HG02763 (cell line): ENCODE measurements around the gene CIZ1.
"Not testable (repeated sequence)": the region's sequence is repeated elsewhere in the genome, so short reads cannot be mapped to it uniquely, and the experiment has no call there.

Source experiments
- ATAC-seq: cut with Tn5 transposase; IDR thresholded peaks from one replicate; pipeline ENCODE4 v1.9.1; 2021; ENCODE audit warnings: mild to moderate bottlenecking, moderate library complexity; ENCODE audit not compliant: unreplicated experiment

Gene CIZ1

GRCh38 chr9:128191406-128192046, at the start of gene CIZ1:
Gene CIZ1 (minus strand): TSS chr9:128191572. CDS start chr9:128190857, 715 bp downstream.
- peak; percentile 87 for ATAC-seq

- no peak for ATAC-seq
Measured at GRCh38 chr9:128233817-128234406, 42.5 kb upstream of the CIZ1 start.

DNA sequence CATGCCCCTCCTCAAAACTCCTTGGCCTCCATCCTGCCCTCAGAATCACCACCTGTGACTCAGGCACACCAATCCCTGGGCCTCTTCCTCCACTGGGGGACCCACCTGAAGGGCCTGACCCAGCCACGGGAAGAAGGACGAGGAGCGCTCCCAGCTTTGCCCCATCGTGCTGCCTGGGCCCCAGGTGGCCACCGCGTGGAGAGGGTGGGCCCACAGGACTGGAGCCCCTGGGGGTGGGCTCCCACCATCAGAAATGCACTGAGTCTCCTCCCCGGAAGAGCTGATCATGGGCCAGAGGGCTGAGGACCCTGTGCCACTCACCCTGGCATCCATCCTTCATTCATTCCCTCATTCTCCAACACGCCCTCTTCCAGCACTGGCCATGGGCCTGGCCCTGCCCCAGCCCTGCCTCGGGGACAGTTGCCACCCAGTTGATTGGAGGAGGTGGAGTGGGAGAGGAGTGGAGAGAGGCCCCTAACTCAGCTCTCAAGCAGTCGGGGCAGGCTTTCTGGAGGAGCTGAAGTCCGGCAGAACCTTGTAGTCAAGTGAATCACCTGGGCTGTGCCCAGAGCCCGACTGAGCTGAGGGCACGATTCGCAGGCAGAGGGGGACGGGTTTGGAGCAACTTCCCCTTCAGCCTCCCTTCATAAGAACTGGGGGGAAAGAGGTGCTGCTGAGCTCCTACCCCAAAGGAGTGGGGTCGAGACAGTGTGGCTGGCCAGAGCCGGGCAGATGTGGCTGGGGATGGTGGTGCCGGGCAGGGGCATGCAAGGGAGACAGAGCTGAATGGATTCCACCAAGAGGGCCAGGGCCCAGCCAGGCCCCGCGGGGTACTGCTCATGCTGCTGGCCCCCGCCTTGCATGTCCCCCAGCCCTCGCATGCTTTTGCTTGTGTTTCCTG, 41.4 kb upstream of the CIZ1 start:
- no peak for ATAC-seq

GRCh38 chr9:128231638-128232527, 40.5 kb upstream of the CIZ1 start:
- ATAC-seq: no peak

DNA sequence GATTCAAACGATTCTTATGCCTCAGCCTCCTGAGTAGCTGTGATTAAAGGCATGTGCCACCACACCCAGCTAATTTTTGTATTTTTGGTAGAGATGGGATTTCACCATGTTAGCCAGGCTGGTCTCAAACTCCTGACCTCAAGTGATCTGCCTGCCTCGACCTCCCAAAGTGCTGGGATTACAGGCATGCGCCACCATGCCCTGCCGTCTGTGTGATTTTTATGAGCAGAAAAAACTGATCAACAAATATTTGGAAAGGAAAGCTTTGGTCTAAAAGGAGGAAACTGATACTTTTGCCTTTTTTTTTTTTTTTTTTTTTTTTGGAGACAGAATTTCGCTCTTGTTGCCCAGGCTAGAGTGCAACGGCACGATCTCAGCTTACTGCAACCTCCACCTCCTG, 39.5 kb upstream of the CIZ1 start:
- not testable (repeated sequence) for ATAC-seq

GRCh38 chr9:128226412-128226801, 35.0 kb upstream of the CIZ1 start:
- ATAC-seq: no peak

- no peak for ATAC-seq
Measured at GRCh38 chr9:128225770-128226411, 34.5 kb upstream of the CIZ1 start.

DNA sequence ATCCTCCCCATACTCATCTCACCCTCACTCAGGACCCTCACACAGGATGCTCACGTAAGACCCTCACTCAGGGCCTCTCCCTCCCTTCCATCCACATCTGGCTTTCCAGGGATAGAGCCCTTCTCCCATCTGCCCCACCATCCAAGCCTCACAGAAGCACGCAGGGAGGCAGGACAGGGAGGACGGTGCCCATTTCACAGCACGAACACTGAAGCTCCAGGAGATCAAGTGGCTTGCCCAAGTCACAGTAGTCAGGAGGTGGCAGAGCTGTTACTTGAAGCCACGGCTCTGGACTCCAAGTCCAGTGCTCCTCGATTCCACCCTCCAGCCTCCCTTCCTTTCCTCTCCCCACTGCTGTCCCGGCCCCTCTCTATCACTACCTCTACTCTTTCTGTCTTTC, 33.5 kb upstream of the CIZ1 start:
- no peak for ATAC-seq

GRCh38 chr9:128222880-128223670, 31.7 kb upstream of the CIZ1 start:
- no peak for ATAC-seq

GRCh38 chr9:128222026-128222425, 30.7 kb upstream of the CIZ1 start:
- no peak for ATAC-seq

DNA sequence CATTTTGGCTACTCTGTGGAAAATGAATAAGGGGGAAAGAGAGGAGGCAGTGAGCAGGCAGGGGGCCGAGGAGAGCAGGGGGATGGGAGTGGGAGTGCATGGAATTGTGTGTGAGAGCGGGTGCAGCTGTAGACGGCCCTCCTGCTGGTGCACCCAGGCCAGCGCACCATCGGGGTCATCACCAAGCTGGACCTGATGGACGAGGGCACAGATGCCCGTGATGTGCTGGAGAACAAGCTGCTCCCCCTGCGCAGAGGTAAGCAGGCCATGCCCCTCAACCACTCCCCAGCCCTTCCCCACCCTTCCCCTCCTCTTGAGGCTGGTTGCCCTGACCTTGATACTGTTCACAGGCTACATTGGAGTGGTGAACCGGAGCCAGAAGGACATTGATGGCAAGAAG, 28.5 kb upstream of the CIZ1 start:
- no peak for ATAC-seq

DNA sequence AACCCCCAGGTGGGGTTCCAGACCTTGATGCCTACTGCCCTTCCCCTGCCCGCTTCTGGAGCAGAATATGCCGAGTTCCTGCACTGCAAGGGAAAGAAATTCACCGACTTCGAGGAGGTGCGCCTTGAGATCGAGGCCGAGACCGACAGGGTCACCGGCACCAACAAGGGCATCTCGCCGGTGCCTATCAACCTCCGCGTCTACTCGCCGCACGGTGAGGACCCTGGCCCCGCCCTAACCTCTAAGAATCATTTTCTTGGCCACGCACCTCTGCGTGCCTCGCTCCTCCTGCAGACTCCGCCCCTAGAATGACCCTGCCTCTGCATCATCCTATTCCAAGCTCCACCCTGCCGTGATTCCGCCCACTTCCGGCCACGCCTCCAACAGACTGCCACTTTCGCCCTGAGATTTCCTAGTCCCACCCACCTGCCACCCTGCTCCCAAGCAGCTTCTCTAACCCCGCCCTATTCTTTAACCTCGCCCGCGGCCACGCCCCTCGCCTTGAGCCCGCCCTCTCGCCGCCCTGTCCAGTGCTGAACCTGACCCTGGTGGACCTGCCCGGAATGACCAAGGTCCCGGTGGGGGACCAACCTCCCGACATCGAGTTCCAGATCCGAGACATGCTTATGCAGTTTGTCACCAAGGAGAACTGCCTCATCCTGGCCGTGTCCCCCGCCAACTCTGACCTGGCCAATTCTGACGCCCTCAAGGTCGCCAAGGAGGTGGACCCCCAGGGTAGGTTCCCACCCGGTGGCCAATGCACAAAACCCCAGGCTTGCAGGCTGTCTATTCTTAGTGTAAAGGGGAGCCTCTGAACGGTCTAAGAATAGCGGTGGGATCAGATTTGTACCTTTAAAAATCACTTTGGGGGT, 27.4 kb upstream of the CIZ1 start:
- ATAC-seq: peak; percentile 68

DNA sequence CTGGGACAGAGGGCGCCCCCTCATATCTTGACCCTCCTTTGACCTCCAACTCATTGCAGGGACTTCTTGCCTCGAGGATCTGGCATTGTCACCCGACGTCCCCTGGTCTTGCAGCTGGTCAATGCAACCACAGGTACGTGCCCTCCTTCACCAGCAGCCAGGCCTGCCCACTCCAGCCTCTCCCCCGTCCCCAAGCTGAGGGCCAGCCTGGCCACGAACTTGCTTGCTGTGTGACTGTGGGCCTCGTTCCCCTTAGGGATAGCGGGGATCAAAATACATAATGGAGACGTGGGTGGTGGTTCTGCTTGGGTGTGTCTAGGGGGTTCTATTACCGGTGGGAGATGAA, 26.8 kb upstream of the CIZ1 start:
- ATAC-seq: no peak

DNA sequence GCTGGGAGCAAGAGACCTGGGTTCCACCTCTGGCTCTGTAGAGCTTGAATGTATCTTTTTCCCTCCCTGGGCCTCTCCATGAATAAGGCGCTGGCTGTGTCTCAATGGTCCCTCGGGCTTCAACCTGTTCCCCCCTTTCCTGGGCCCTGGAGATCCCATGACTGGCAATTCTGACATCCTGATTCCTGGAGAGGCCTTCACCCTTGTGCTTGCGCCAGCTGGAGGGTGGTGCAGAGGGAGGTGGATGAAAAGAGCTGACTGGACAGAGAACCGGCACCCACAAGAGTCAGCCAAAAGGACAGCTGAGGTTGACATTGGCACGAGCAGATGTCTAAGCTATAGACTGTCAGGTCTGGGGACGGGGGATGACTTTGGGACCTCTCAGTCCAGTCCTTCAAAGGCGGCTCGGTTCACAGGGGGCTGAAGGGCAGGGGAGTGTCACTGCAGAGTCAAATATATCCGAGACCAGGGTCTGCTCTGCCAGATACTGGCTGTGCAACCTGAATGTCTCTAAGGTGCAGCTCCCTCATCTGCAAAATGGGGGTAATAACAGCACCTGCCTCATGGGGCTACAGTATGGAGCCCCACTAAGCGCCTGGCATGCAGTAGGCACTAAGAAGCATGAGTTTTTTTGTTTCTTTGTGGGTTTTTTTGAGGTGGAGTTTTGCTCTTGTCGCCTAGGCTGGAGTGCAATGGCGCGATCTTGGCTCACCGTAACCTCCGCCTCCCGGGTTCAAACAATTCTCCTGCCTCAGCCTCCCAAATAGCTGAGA, 25.6 kb upstream of the CIZ1 start:
- ATAC-seq: no peak

- ATAC-seq: no peak
Measured at GRCh38 chr9:128215491-128216409, 24.4 kb upstream of the CIZ1 start.

- no peak for ATAC-seq
Measured at GRCh38 chr9:128214571-128215490, 23.5 kb upstream of the CIZ1 start.
